ENCODE data around the gene RFWD3. TPM values are rescaled to one million over a fixed set of nuclear protein-coding genes. Genes with fewer than 3 reads are reported as not detected.

Gene RFWD3
- total and polyA plus RNA-seq, 2 of the 8 experiments (the other 6 are each of a cell fraction or from before 2014, with no cell fraction given), result 67.1 to 114 TPM

GRCh38 chr16:74679983-74680382 lies 13.3 kb upstream of the RFWD3 start:
- no peak overlapping the region for H2BK15ac ChIP-seq (ENCODE audit: low read length)
- no peaks in the 10 kb centered on the region for H3K27me3 ChIP-seq (replicated peaks in 1 of 4; ENCODE audit: control insufficient read depth in 3 of 4, extremely low read depth in 1 of 4, insufficient read depth in 3 of 4, low read length in 3 of 4)
- H2BK12ac ChIP-seq (ENCODE audit: low read depth, low read length), result no peak overlapping the region
- TF ChIP-seq SP2 (IDR thresholded peaks at IDR 0.05; ENCODE audit: low read length) (no peak), RNF2 (IDR thresholded peaks at IDR 0.05; ENCODE audit: borderline replicate concordance, low read depth, low read length, missing control alignments, poor library complexity, severe bottlenecking) (no peak), NRF1 (IDR thresholded peaks at IDR 0.05; ENCODE audit: low read depth, low read length) (no peak), KDM4A (IDR thresholded peaks at IDR 0.05; ENCODE audit: low read depth, low read length, severe bottlenecking) (no peak), KDM1A (IDR thresholded peaks at IDR 0.05; ENCODE audit: borderline replicate concordance, low read length) (no peak)
- ChIA-PET POLR2A (ENCODE audit: partially characterized antibody) (interaction anchor here (1.2 to 4.5 kb wide), 2 partner anchors 13 to 73 kb away, joined by 3 to 37 read pairs; partner anchors contain the start of genes GLG1 and RFWD3), CTCF (ENCODE audit: partially characterized antibody) (interaction anchor here (1.0 to 1.7 kb wide), 10 partner anchors 13 to 185 kb away, joined by 3 to 5 read pairs (median 4); partner anchors contain the start of genes MLKL and RFWD3)
- no peak overlapping the region for H3K4me2 ChIP-seq (ENCODE audit: insufficient read depth in 1 of 2, low read depth in 2 of 2, low read length in 2 of 2)
- H4K5ac ChIP-seq (ENCODE audit: insufficient read length, low read depth, low read length), result no peak overlapping the region
- no peaks in the 10 kb centered on the region for H3K4me1 ChIP-seq (replicated peaks in 1 of 4; ENCODE audit: control insufficient read depth in 3 of 4, insufficient read depth in 4 of 4, low read length in 3 of 4)
- H2BK120ac ChIP-seq (replicated peaks; ENCODE audit: low read depth, low read length), result no peak overlapping the region
- no peaks in the 10 kb centered on the region for H3K79me2 ChIP-seq (ENCODE audit: control insufficient read depth in 1 of 2, insufficient read depth in 2 of 2, low read length in 2 of 2)
- no peaks in the 10 kb centered on the region for H3K23me2 ChIP-seq (ENCODE audit: low read depth, low read length)
- no peak overlapping the region for H3K4me3 ChIP-seq (ENCODE audit: extremely low read depth in 1 of 4, insufficient read depth in 2 of 4, low read depth in 3 of 4, low read length in 4 of 4)
- no peak overlapping the region for H4K91ac ChIP-seq (replicated peaks; ENCODE audit: insufficient read length, low read length)
- no peak overlapping the region for H4K8ac ChIP-seq (ENCODE audit: extremely low read depth, insufficient read depth, low read length)
- WGBS, 2 experiments (ENCODE audit: extremely low coverage in 1 of 2, insufficient coverage in 1 of 2, insufficient read length in 1 of 2, insufficient replicate concordance in 2 of 2, low coverage in 1 of 2, low lambda C conversion rate in 2 of 2, missing lambda C conversion rate in 1 of 2), result 84% methylated on average over 2 of the region's 2 CpGs; no CpG with 5 or more reads in 1 of the 2 experiments
- no peak overlapping the region for H2BK20ac ChIP-seq (ENCODE audit: low read length)
- no peak overlapping the region for H2BK5ac ChIP-seq (ENCODE audit: low read depth, low read length)
- no peak overlapping the region for H3K18ac ChIP-seq (ENCODE audit: extremely low read depth, low read length)
- H3K4ac ChIP-seq (replicated peaks; ENCODE audit: insufficient read length, low read depth, low read length), result no peak overlapping the region
- H3K9me3 ChIP-seq (ENCODE audit: insufficient read depth in 2 of 2, low read depth in 1 of 2, low read length in 1 of 2), result no peaks in the 10 kb centered on the region
- H3K23ac ChIP-seq (ENCODE audit: insufficient read length), result no peak overlapping the region
- H3K9ac ChIP-seq (replicated peaks in 1 of 4; ENCODE audit: extremely low read depth in 1 of 4, low read depth in 3 of 4, low read length in 3 of 4), result no peak overlapping the region
- H2AFZ ChIP-seq (ENCODE audit: low read length), result no peak overlapping the region
- FAIRE-seq (no peak), DNase-seq (ENCODE audit: low read depth in 1 of 2, low spot score in 2 of 2) (no peak)
- no peak overlapping the region for H3K27ac ChIP-seq (ENCODE audit: low read depth, low read length)
- H3K14ac ChIP-seq (ENCODE audit: insufficient read length), result no peak overlapping the region
- H3K36me3 ChIP-seq (ENCODE audit: control insufficient read depth in 2 of 4, insufficient read depth in 4 of 4, low read length in 3 of 4), result no peaks in the 10 kb centered on the region
- H4K20me1 ChIP-seq (replicated peaks in 1 of 2; ENCODE audit: control insufficient read depth in 1 of 2, insufficient read depth in 2 of 2, low read length in 2 of 2), result peaks cover 0 to 1% of the 10 kb centered on the region in 2 experiments
- no peaks in the 10 kb centered on the region for H3K79me1 ChIP-seq (ENCODE audit: low read depth, low read length)
- H3K56ac ChIP-seq (replicated peaks; ENCODE audit: insufficient read length, low read depth, low read length), result no peak overlapping the region
- no peak overlapping the region for H2AK5ac ChIP-seq (ENCODE audit: low read depth, low read length)

Data from H1 (cell line).